OCI-LY3 (cell line): Measurements from ENCODE around the gene SPATA21.
"Not testable (repeated sequence)": the region's sequence is repeated elsewhere in the genome, so short reads cannot be mapped to it uniquely, and the experiment has no call there.

Experiments
- EZH2phosphoT487 ChIP-seq: fragments of 200-600 bp; shearing (Covaris generic); IDR thresholded peaks from 2 replicates; pipeline ENCODE4 v1.6.1; 2018; ENCODE audit warnings: antibody characterized with exemption, mixed run types, low read depth
- TF ChIP-seq, protein P1 (sequence below): fragments of 200-600, 300-600 bp; sonication (generic); IDR thresholded peaks from 2 replicates; pipeline ENCODE4 v1.5.1; 2014; ENCODE audit warnings: antibody characterized with exemption, low read length, low read depth

DNA sequence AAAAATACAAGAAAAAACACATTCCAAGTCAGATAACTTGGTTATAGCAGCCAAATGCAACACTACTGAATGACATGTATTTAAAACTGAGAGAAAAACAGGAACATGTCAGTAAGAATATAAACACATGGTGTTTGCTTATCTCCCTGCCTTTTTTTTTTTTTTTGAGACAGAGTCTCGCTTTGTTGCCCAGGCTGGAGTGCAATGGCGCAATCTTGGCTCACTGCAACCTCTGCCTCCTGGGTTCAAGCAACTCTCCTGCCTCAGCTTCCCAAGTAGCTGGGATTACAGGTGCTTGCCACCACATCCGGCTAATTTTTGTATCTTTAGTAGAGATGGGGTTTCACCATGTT lies 72.1 kb downstream of the SPATA21 start:
- TF ChIP-seq, protein P1, sequence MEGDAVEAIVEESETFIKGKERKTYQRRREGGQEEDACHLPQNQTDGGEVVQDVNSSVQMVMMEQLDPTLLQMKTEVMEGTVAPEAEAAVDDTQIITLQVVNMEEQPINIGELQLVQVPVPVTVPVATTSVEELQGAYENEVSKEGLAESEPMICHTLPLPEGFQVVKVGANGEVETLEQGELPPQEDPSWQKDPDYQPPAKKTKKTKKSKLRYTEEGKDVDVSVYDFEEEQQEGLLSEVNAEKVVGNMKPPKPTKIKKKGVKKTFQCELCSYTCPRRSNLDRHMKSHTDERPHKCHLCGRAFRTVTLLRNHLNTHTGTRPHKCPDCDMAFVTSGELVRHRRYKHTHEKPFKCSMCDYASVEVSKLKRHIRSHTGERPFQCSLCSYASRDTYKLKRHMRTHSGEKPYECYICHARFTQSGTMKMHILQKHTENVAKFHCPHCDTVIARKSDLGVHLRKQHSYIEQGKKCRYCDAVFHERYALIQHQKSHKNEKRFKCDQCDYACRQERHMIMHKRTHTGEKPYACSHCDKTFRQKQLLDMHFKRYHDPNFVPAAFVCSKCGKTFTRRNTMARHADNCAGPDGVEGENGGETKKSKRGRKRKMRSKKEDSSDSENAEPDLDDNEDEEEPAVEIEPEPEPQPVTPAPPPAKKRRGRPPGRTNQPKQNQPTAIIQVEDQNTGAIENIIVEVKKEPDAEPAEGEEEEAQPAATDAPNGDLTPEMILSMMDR = not testable (repeated sequence)
- not testable (repeated sequence) for TF ChIP-seq EZH2phosphoT487
